Lung microvascular endothelial cell (primary cell): ENCODE measurements around the gene FAM20A. TPM values are rescaled to one million over a fixed set of nuclear protein-coding genes. Genes with fewer than 3 reads are reported as not detected.
"Not testable (repeated sequence)": the region's sequence is repeated elsewhere in the genome, so short reads cannot be mapped to it uniquely, and the experiment has no call there.

ENCODE experiments used
- DNase-seq, 2 donors: peaks; one replicate each; pipeline versions ENCODE4 v3.0.0 to v3.0.0-alpha.2; 2010; ENCODE audit warnings: low read depth in 2 of 2
- total RNA-seq: library from RNA; depleted of rRNA; stranded (reverse); fragments of >200 nt; gene quantifications from 2 replicates; pipeline ENCODE4 v1.2.1, GENCODE V29; 2014

FAM20A gene
- total RNA-seq, 1 donor from 2014 or later: not detected

DNA sequence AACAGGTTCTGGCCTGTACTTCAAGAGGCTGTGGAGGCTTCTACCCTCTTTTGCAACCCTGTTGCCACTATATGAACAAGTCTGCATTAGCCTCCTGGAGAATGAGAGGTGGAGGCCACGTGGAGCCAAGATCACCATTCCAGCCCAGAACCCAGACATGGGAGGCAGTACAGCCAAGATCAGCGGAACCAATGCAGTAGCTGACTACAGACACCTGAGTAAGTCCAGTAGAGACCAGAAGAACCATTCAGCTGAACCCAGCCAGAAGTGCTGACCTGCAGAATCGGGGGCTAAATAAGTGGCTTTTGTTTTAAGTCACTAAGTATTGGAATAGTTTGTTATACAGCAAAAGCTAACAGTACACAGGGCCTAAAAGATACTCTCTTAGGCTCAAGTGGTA lies 12.1 kb downstream of the FAM20A start:
- DNase-seq: no peak

DNA sequence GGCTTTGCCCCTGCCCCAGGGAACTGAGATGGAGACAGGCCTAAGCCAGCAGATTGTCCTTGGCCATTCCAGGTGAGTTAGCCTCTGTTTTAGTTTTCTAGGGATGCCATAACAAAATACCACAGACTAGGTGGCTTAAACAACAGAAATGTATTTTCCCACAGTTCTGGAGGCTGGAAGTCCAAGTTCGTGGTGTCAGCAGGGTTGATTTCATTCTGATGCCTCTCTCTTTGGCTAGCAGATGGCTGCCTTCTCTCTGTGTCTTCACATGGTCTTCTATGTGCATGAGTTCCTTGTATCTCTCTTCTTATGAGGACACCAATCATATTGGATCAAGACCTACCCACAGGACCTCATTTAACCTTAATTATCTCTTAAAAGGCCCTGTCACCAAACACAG lies 12.8 kb downstream of the FAM20A start:
- DNase-seq: no peak

DNA sequence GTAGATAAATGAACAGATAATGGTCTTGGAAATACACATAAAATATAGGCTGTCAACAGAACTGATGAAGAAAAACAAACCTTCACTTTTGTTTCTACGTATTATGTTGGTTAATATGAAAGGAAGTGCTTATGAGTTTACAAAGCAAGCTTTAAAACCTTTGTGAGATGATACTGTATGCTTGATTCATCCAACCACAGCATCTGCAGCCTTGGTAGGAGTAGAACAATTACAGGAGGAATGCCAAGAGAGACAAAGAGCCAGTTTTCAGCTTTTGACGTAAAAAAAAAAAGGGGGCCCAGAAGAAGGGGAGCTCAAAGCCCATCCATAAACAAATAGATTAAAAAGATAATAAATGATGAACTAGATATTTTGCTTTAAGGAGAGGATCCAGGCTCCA lies 13.3 kb downstream of the FAM20A start:
- DNase-seq: no peak

DNA sequence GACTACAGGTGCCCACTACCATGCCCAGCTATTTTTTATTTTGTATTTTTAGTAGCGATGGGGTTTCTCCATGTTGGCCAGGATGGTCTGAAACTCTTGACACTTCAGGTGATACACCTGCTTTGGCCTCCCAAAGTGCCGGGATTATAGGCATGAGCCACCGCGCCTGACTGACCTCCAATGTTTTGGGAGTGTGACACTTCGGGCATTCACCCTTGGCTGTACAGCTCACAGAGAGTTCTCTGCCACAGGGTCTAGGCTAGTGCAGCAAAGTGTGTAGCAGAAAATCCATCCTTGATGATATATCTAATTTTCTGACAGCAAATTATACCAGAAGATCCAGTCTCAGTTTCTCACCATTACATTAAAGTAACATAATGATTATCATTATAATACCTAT lies 14.1 kb downstream of the FAM20A start:
- no peak for DNase-seq

DNA sequence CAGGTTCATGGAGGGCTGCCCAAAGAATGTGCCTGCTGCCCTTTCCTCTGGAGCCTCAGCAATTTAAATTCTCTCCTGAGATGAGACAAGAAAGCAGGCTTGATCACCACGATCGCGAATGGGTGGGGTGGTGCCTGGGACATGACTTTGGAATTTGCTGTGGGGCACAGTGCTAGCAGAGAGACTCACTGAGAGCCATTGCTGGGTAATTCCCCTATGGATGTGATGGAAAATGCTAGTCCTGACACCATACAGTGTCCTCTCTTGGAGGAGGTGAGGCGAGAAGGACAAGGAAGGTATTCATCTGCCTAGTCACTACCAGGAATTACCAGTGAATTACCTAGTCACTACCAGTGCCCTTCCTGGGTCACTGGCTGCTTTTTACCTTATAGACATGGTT lies 15.5 kb downstream of the FAM20A start:
- DNase-seq: no peak

DNA sequence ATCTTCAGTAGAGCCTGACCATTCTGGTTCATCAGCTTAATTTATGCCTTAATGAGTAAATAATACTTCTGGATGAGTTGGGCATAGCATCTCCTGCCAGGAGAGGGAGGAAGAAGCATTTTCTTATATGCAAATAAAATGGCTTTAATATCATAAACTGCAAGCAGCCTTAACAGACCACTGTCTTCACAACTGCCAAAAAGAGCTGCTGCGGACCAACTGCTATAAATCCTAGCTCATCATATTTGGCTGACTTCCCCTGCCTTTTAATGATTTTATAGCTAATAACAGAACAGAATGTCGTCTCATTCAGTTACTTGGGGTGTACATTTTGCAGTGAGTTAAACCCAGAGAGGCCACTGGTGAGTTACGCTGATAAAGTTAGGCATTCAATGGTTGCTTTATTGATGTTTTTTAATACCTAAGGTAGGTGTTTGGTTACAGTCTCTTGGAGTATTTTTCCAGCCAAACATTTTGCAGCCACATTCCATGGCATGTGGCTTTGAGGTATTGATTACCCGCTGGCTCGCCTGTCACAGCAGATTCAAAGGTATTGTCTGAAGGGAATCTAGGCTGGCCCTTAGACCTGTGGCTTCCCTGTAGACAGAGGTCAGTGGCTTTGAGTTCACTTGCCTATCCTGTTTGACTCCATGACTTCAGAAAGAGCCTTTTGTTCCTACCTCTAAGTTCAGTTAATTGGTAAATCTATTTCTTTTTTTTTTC lies 16.4 kb downstream of the FAM20A start:
- DNase-seq: no peak

DNA sequence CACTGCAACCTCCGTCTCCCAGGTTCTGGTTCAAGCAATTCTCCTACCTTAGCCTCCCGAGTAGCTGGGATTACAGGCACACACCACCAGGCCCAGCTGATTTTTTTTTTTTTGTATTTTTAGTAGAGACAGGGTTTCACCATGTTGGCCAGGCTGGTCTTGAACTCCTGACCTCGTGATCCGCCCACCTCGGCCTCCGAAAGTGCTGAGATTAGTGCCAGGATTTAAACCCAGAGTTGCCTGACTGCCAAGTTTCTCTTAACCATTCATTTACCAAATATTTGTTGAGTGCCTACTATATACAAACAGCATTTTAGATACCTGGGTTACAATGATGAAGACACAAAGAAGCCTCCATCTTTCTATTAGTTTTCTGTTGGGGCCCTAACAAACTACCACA lies 18.3 kb downstream of the FAM20A start:
- DNase-seq: not testable (repeated sequence)

DNA sequence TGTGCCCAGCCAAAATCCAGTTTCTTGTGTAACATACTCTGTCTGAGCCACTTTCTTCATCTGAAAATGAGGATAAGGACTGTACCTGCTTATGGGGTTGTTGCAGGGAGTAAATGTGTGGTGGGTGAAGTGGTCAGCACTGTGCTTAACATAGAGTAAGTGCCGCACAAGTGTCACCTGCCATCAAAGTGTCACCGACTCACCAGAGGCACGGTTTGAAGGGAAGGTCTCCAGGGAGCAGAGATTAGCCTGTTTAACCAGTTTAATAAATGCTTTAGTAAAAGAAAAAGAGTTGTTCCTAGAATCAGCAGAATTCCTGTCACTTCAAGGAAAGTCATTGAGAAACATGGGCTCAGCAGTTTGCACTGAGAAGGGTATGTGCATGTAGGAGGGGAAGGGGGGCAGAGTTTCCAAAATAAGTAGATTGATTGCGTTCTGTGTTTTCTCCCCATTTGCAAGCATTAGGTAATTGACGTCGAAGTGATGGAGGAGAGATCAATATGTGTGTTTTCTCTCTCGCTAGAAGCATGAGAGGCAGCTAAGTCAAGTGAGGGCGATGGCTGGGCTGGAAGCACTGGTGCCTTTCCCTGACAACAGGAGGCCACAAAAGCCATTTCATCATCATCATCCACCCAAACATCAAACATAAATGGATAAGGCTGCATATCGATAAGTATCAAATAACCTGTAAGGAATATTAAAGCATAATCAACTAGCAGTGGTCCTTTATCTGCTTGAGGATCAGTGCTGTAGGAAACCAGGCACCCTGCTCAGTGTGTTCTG lies 19.1 kb downstream of the FAM20A start:
- DNase-seq: no peak

DNA sequence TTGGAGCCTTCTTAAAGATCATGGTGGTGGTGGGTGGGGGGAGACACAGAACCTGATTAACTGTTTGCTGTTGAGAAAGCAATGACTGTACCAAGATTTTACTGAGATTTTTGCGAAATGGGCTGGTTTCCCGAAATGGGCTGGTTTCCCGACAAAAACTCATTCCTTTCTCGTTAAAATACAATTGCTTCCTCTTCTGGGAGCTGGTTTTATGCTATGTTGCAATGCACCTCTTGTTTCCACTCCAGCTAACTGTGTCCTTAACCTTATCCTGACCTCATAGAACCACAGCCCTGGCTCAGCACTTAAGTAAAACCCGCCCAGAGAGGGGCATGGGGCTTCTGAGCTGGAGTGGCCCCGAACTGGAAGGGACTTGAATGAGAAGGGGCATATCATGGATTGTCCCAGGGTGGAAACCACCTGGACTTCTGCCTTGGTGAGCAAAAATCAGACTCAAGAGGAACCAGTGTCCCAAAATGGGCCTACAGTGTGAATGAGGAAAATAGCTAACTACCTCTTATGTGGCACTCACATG lies 20.9 kb downstream of the FAM20A start:
- DNase-seq: no peak

DNA sequence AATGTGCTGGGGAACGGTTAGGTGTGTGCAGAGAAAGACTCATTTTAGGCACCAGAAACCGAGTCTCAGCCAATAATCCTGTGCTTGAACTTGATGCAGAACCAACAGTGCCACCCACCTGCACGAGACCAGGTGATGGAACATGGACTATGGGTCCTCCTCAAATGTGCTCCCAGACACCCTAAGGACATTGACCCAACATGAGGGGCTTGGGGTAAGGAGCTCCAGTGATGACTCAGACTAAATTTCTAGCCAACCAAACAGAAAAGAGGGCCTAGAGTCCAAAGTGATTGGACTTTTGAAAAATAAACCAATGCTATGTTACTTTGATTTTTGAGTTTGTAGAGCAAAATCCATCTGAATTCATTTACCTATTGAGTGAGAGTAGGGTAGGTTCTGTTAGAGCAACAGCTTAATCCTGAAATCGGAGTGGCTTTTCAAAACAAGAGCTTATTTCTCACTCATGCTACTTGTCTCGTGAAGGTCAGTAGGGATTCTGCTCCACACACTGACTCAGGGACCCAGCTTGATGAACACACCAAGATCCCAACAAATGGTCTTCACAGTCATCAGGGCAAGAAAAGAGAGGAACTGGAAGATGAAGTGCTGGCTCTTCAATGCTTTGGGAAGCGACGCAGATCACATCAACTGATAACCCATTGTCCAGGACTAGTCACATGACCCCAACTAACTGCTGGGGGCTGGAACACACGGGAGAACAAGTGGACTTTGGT lies 21.8 kb downstream of the FAM20A start:
- no peak for DNase-seq

DNA sequence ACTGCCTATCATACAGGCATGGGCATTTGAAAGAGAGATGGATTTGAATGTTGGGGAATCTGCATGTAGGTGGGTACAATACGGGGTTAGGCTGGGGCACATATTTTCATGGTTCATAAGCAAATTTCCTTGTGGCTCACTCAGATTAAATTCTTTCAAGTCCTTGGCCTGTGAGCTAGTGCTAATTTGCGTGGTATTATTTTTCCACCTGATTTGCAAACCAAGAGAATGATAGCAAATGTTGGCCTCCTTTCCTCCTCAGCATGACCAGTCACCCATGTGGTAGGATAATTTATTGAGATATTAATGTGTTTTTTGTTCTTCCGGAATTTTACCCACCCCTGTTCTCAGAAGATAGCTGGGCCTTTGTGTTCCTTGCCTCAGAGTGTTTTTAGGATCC lies 22.9 kb downstream of the FAM20A start:
- DNase-seq: no peak

DNA sequence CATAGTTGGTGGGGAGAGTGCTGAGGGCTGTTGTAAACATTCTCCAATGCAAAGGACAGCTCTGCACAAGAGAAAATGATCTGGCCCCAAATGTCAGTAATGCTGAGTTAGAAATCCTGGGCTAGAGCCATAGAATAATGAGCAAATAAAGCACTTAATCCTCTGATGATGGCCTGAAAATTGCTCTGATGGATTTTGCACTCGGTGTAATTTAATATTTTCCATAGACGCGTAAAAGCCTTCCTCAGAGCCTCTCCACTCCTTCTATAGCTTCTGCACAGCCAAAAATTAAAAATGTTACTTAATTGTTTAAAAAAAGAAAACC lies 23.7 kb downstream of the FAM20A start:
- no peak for DNase-seq

DNA sequence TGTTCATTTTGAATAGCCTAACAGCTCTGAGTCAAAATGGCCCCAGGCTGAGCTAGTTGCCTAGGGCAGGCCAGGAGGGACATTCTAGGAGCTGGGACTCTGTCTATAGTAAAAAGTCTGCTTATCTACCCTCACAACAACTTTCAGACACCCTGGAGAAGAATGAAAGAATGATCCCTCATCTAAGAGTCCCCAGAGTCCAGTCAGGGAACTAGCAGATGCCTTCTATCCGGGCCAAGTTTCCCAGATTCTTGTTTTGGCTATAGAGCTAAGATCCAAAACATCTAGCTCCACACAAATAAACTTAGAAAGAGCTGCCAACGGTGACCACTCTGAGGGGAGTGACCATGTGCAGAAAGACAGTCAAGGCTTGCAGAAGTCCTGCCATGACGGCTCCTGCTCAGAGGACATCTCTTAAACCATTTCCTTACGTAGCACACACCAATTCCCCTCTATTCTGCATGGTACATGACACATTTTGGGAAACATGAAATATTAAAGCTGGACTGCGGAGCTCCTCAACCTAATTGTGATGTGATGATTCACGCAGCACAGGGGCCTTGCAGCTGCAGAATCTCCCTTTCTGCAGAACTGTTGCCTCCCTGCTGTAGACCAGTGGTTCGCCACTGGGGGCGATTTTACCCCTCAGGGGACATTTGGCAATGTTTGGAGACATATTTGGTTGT lies 24.2 kb downstream of the FAM20A start:
- DNase-seq: no peak

DNA sequence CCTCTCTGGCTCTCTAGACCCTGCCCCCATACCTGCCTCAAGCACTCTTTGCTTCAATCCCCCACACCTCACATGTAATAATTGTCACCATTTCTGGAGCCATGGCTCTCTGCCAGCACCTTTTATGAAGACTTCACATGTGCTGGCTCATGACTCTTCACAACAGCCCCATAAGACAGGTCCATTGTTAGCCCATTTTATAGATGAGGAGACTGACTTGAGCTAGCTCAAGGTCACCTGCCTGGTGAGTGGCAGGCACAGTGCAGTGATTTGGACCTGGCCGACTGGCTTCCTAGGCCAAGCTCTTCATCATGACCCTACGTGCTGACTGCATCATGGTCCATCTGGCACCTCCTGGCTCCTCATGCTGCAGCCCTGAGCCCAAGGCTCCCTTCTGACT lies 25.0 kb downstream of the FAM20A start:
- DNase-seq: no peak

DNA sequence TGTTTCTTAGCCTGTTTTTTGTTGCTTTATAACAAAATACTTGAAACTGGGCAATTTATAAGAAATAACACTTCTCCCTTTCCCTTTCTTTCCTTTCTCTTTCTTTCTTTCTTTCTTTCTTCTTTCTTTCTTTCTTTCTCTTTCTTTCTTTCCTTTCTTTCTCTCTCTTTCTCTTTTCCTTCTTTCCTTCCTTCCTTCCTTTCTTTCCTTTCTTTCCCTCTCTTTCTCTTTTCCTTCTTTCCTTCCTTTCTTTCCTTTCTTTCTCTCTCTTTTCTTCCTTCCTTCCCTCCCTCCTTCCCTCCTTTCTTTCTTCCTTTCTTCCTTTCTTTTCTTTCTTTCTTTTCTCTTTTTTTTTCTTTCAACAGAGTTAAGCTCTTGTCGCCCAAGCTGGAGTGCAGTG lies 27.8 kb downstream of the FAM20A start:
- DNase-seq: no peak

DNA sequence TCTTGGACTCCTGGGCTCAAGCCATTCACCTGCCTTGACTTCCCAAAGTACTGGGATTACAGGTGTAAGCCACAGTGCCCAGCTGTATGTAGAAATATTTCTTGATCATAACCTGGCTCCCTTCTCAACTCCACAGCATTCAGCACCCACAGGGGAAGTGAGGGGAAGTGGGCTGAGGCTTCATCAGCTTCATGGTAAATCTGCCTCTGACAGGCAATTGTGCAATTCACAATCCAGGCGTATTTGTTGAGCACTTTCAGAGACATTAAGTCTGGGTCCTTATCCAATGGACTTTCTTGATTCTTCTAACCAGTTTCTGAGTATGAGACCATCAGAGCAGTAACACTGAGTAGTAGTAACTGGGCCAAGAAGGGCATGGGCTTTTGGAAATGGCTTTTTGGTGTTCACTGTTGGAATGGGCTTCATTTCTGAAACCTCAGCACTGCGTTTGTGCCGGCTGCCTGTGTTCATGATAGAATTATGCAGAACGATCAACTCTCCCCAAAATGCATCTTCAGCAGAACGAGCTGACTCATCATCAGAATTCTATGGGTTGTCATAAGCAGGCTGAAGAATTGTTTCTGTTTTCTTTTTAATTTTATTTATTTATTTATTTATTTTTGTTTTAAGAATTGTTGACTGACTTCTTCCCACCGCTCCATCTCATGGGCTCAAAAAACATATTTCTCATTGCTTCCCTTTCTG lies 28.9 kb downstream of the FAM20A start:
- DNase-seq: no peak

DNA sequence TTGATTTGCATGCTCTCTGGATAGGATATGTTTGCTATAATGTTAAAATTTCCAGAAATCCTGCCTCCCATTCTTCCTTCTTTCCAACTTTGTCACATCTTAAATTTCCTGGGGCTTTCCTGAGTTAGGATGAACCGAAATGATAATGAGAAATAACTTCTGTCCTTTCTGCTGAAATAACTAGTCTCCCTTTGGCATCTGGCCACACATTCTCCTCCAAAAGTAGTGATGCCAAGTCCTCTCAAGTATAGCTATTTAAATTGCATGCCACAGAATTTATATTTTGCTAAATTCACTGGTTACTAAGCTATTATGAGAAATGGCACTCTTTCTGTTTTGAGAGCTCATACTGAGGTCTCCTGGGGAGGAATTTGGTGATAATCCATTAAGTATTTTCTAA lies 30.6 kb downstream of the FAM20A start:
- DNase-seq: no peak

DNA sequence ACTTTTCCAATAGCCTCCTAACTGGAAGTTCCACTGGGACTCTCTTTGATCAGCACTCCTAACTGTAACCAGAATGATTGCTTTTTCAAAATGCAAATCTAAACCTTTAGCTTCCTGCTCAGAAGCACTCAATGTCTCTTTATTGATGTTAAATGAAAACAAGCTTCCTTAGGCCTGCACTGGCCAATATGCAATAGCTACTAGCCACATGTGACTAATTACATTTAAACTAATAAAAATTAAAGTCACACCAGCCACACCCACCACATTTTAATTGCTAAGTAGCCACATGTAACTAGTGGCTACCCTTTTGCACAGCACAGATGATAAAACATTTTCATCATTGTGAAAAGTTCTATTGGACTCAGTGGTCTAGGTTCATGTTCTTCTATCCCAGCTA lies 31.8 kb downstream of the FAM20A start:
- DNase-seq: no peak

DNA sequence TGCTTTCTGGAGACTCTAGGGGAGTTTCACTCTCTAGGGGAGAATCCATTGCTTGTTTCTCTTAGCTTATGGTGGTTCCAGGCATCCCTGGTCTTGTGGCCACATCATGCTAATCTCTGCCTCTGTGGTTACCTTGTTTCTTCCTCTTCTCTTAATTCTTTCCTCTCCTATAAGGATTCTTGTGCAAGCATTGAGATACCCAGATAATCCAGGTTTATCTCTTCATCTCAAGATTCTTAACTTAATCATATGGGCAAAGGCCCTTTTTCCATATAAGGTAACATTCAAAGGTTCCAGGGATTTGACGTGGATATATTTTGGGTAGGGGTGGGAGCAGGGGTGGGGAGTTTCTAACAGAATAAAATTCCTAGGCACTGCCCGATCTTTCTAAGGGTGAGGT lies 32.6 kb downstream of the FAM20A start:
- no peak for DNase-seq

DNA sequence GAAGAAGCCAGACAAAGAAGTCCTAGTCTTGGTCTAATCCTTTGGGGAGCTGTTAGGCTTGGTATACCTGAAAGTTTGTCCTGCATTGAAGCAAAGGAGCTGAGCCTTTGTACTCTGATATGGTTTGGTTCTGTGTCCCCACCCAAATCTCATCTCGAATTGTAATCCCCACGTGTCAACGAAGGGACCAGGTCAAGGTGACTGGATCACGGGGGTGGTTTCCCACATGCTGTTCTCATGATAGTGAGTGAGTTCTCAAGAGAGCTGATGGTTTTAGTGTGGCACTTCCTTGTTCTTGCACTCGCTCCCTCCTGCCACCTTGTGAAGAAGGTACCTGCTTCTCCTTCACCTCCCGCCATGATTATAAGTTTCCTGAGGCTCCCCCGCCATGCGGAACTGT lies 33.6 kb downstream of the FAM20A start:
- DNase-seq: no peak

DNA sequence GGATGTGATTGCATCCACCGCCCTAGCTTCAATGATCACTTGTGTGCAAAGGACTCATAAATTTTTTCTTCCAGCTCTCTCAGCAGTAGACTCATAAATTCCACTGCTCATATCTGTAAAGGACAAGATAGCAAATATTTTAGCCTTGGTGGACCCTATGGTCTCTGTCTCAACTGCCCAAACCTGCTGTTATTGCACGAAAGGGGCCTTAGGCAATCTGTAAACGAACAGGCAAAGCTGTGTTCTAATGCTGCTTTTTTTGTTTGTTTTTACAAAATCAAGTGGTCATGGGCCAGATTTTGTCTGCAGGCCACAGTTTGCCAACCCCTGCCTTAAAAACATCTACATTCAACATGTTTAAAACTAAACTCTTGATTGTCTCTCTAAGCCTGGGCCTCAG lies 34.1 kb downstream of the FAM20A start:
- DNase-seq: no peak

DNA sequence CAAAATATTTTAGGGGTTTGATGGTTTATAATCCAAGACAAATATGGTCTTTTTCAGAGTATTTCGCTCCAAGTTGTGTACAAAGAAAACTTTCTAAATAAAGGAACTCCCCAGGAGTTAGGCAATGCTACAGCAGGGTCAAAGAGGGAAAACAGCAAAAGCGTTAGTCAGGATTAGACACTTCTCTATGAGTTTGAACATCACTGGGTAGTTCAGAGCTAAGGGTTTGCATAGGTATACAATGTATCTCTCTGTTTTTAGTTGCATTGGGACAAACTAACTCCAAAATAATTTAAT lies 34.8 kb downstream of the FAM20A start:
- DNase-seq: no peak
